Measurements from ENCODE around the gene PLEKHB2. TPM values are rescaled to one million over a fixed set of nuclear protein-coding genes. Genes with fewer than 3 reads are reported as not detected.

Gene PLEKHB2
- total and polyA plus RNA-seq, 8 donors = 33.1 to 106 (median 37.2) TPM

DNA sequence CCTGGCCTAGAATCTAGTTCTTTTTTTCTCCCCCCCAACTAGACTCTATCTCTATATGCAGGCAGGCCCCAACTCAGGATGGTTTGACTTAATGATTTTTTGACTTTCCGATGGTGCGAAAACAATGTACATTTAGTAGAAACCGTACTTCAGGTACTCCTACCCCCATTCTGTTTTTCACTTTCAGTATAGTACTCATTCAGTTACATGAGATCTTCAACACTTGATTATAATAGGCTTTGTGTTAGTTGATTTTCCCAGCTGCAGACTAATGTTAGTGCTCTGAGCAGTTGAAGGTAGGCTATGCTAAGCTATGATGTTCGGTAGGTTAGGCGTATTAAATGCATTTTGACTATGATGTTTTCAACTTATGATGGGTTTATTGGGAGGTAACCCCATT, 37.7 kb downstream of the PLEKHB2 start:
- peaks cover 0 to 97% of the 10 kb centered on the region in 2 donors for H3K36me3 ChIP-seq
- no peak overlapping the region for H3K4me3 ChIP-seq
- ATAC-seq = no peak
- intact Hi-C loops (cut with DNase I) = no loop called here
- H3K9me3 ChIP-seq = no peaks in the 10 kb centered on the region
- H3K27ac ChIP-seq = no peak overlapping the region
- no peaks in the 10 kb centered on the region for H3K4me1 ChIP-seq
- no peak for TF ChIP-seq CTCF (IDR thresholded peaks at IDR 0.05)
- DNase-seq = no peak
- no peaks in the 10 kb centered on the region for H3K27me3 ChIP-seq

- no peak for TF ChIP-seq CTCF (IDR thresholded peaks at IDR 0.05)
- DNase-seq (no peak), ATAC-seq (no peak)
- H3K36me3 ChIP-seq = peaks cover 0 to 99% of the 10 kb centered on the region in 2 donors
- no peak overlapping the region for H3K27ac ChIP-seq
- no peak overlapping the region for H3K4me3 ChIP-seq
- no peaks in the 10 kb centered on the region for H3K9me3 ChIP-seq
- no peaks in the 10 kb centered on the region for H3K4me1 ChIP-seq
- intact Hi-C loops (cut with DNase I) = no loop called here
- no peaks in the 10 kb centered on the region for H3K27me3 ChIP-seq
Measured at GRCh38 chr2:131143803-131144202, 38.7 kb downstream of the PLEKHB2 start.

- ATAC-seq (no peak), DNase-seq (no peak)
- Histone ChIP-seq H3K27ac (no peak overlapping the region), H3K27me3 (no peaks in the 10 kb centered on the region), H3K9me3 (no peaks in the 10 kb centered on the region), H3K4me1 (no peaks in the 10 kb centered on the region), H3K4me3 (no peak overlapping the region), H3K36me3 (peaks cover 0 to 99% of the 10 kb centered on the region in 2 donors)
- intact Hi-C loops (cut with DNase I) = no loop called here
- no peak for TF ChIP-seq CTCF (IDR thresholded peaks at IDR 0.05)
Measured at GRCh38 chr2:131145040-131145439, 39.9 kb downstream of the PLEKHB2 start.

- DNase-seq (no peak), ATAC-seq (no peak)
- intact Hi-C loops (cut with DNase I) = no loop called here
- Histone ChIP-seq H3K9me3 (no peaks in the 10 kb centered on the region), H3K27me3 (no peaks in the 10 kb centered on the region), H3K4me1 (no peaks in the 10 kb centered on the region), H3K4me3 (no peak overlapping the region), H3K27ac (no peak overlapping the region), H3K36me3 (peaks cover 0 to 99% of the 10 kb centered on the region in 2 donors)
- no peak for TF ChIP-seq CTCF (IDR thresholded peaks at IDR 0.05)
Measured at GRCh38 chr2:131146231-131146630, 41.1 kb downstream of the PLEKHB2 start.

DNA sequence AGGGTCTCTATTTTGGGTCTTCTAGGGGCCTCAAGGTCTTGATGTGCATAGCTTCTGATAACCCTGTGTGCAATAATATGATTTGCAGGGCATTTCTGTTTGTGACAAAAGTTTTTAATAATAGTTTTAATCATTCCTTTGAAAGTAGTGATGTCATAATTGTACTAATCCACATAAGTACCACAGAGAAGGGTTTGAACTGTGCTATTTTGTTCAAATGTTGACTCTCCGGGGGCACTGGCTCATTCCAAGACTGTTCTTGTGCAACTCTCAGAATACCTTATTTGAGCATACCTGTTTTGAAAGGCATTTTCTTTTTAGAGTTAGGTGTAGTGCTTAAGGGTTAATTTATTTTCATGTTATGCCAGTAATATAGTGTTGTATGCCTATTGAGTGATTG, 41.6 kb downstream of the PLEKHB2 start:
- H3K27ac ChIP-seq = peak overlapping the region in 1 of 2 donors; percentile 39
- peak; percentile 83 for ATAC-seq
- H3K9me3 ChIP-seq = no peaks in the 10 kb centered on the region
- H3K36me3 ChIP-seq = peaks cover 0 to 96% of the 10 kb centered on the region in 2 donors
- peak in 1 of 4 donors; percentile 28 for DNase-seq
- no peak overlapping the region for H3K4me3 ChIP-seq
- H3K4me1 ChIP-seq = no peaks in the 10 kb centered on the region
- TF ChIP-seq CTCF (IDR thresholded peaks at IDR 0.05) = no peak
- no peaks in the 10 kb centered on the region for H3K27me3 ChIP-seq
- intact Hi-C loops (cut with DNase I) = no loop called here
